HepG2 (cell line): ENCODE results near the gene NEK9. TPM values are rescaled to one million over a fixed set of nuclear protein-coding genes. Genes with fewer than 3 reads are reported as not detected.

Source experiments
- DMAP1 ChIP-seq: IDR thresholded peaks from 2 replicates; pipeline ENCODE4 v1.6.1; 2016
- EED ChIP-seq: sonication (generic); formaldehyde crosslinking; IDR thresholded peaks from 2 replicates; pipeline ENCODE4 v1.5.0; 2020; ENCODE audit warnings: mild to moderate bottlenecking, missing genetic modification reagents
- ERF ChIP-seq: IDR thresholded peaks from 2 replicates; pipeline ENCODE4 v1.6.1; 2018; ENCODE audit warnings: missing biosample characterization, missing genetic modification reagents
- EZH2 ChIP-seq: conservative IDR thresholded peaks from 2 replicates; pipeline ENCODE4 v1.6.1; 2012; ENCODE audit warnings: mild to moderate bottlenecking, low read depth, low read length, moderate library complexity
- FOSL2 ChIP-seq: sonication (generic); formaldehyde crosslinking; IDR thresholded peaks from 2 replicates; pipeline ENCODE4 v1.4.0; 2020; ENCODE audit warnings: missing genetic modification reagents
- FOXC1 ChIP-seq: sonication (generic); formaldehyde crosslinking; IDR thresholded peaks from 2 replicates; pipeline ENCODE4 v1.8.0; 2022; ENCODE audit warnings: mild to moderate bottlenecking, missing genetic modification reagents, borderline replicate concordance
- FOXK1 ChIP-seq: sonication (generic); formaldehyde crosslinking; IDR thresholded peaks from 2 replicates; pipeline ENCODE4 v1.4.0; 2020; ENCODE audit warnings: low read depth, missing genetic modification reagents, borderline replicate concordance
- FOXO1 ChIP-seq: sonication (generic); formaldehyde crosslinking; IDR thresholded peaks from 2 replicates; pipeline ENCODE4 v1.4.0; 2020; ENCODE audit warnings: missing genetic modification reagents
- MIER3 ChIP-seq: IDR thresholded peaks from 2 replicates; pipeline ENCODE4 v1.6.1; 2016; ENCODE audit warnings: missing compliant biosample characterization, borderline replicate concordance
- NCOA1 ChIP-seq: sonication (generic); formaldehyde crosslinking; IDR thresholded peaks from 2 replicates; pipeline ENCODE4 v1.9.0; 2021; ENCODE audit warnings: missing genetic modification reagents
- PCBP1 ChIP-seq: fragments of 200-400 bp; formaldehyde crosslinking; IDR thresholded peaks from 2 replicates; pipeline ENCODE4 v1.6.1; 2017; ENCODE audit warnings: mild to moderate bottlenecking, low read depth, low read length, borderline replicate concordance
- RNF2 ChIP-seq: fragments of 450-650 bp; conservative IDR thresholded peaks from 2 replicates; pipeline ENCODE4 v1.6.1; 2016; ENCODE audit warnings: low read depth
- SMAD1 ChIP-seq: sonication (generic); formaldehyde crosslinking; IDR thresholded peaks from 2 replicates; pipeline ENCODE4 v1.4.0; 2020; ENCODE audit warnings: missing genetic modification reagents, low read depth, mild to moderate bottlenecking, borderline replicate concordance
- SRSF1 ChIP-seq: fragments of 200-400 bp; formaldehyde crosslinking; optimal IDR thresholded peaks from 2 replicates; pipeline ENCODE3; 2017; ENCODE audit warnings: mild to moderate bottlenecking, low read depth, low read length, moderate library complexity
- TFE3 ChIP-seq: IDR thresholded peaks from 2 replicates; pipeline ENCODE4 v1.6.1; 2016
- ZFP36 ChIP-seq: fragments of 150-350 bp; IDR thresholded peaks from 2 replicates; pipeline ENCODE4 v1.6.1; 2018; ENCODE audit warnings: borderline replicate concordance, low read length, low read depth; ENCODE audit not compliant: partially characterized antibody
- ZNF24 ChIP-seq: fragments of 450-650 bp; IDR thresholded peaks from 2 replicates; pipeline ENCODE4 v1.6.1; 2017; ENCODE audit warnings: antibody characterized with exemption, mild to moderate bottlenecking
- ZNF367 ChIP-seq: sonication (generic); formaldehyde crosslinking; IDR thresholded peaks from 2 replicates; pipeline ENCODE4 v1.4.0; 2020; ENCODE audit warnings: missing genetic modification reagents, borderline replicate concordance
- ZNF598 ChIP-seq: sonication (generic); formaldehyde crosslinking; IDR thresholded peaks from 2 replicates; pipeline ENCODE4 v1.5.1; 2020; ENCODE audit warnings: mild to moderate bottlenecking, missing genetic modification reagents, borderline replicate concordance
- ZNF7 ChIP-seq: IDR thresholded peaks from 2 replicates; pipeline ENCODE4 v1.6.1; 2016; ENCODE audit warnings: missing biosample characterization, missing genetic modification reagents
- ZNF879 ChIP-seq: sonication (generic); formaldehyde crosslinking; IDR thresholded peaks from 2 replicates; pipeline ENCODE4 v1.8.1; 2023; ENCODE audit warnings: missing genetic modification reagents
- polyA plus RNA-seq, 8 experiments: library from polyadenylated mRNA; depleted of rRNA in 3 of 8; stranded (reverse) in 7 of 8; unstranded in 1 of 8; fragments of >200 nt; fragmentation: Illumina TruSeq in 4 of 8; extraction: Trizol in 4 of 8; gene quantifications; 2 replicates each; pipeline versions ENCODE4 v1.2.1 to v1.2.3, GENCODE V29; 2011 to 2016; ENCODE audit warnings: low read depth in 4 of 8, missing spikeins in 1 of 8, mixed read lengths in 1 of 8; ENCODE audit not compliant: insufficient read depth in 1 of 8
- total RNA-seq, 5 experiments: library from RNA; depleted of rRNA; stranded (reverse); fragments of >200 nt; fragmentation: Illumina TruSeq; extraction: Trizol; gene quantifications; 2 replicates each; pipeline ENCODE4 v1.2.3, GENCODE V29; 2016; ENCODE audit warnings: low read depth in 1 of 5
- TF ChIP-seq, protein P1 (sequence below): sonication (generic); formaldehyde crosslinking; IDR thresholded peaks from 2 replicates; pipeline ENCODE4 v1.4.0; 2020; ENCODE audit warnings: missing genetic modification reagents
- TF ChIP-seq, protein P2 (sequence below): sonication (generic); formaldehyde crosslinking; IDR thresholded peaks from 2 replicates; pipeline ENCODE4 v1.5.0; 2020; ENCODE audit warnings: missing genetic modification reagents
- TF ChIP-seq, protein P3 (sequence below): sonication (generic); formaldehyde crosslinking; conservative IDR thresholded peaks from 2 replicates; pipeline ENCODE4 v1.4.0; 2020; ENCODE audit warnings: missing genetic modification reagents

Gene NEK9
- total and polyA plus RNA-seq, 2 of the 13 experiments (the other 11 are each of a cell fraction or from before 2014, with no cell fraction given), result 16.5 to 27.3 TPM

- TF ChIP-seq TFE3 (CRISPR knock-in tag), result peak; percentile 96
- TF ChIP-seq EED (CRISPR knock-in tag), result peak; percentile 64; the same call in 1 of the 2 replicates
- peak; percentile 86; the same call in 1 of the 2 replicates for TF ChIP-seq ZNF879
- TF ChIP-seq RNF2, result peak; percentile 20; the same call in 1 of the 2 replicates
- no peak for TF ChIP-seq NCOA1
- peak; percentile 90 for TF ChIP-seq ZNF598 (CRISPR knock-in tag)
- peak; percentile 98 for TF ChIP-seq DMAP1 (CRISPR knock-in tag)
- TF ChIP-seq, protein P1, sequence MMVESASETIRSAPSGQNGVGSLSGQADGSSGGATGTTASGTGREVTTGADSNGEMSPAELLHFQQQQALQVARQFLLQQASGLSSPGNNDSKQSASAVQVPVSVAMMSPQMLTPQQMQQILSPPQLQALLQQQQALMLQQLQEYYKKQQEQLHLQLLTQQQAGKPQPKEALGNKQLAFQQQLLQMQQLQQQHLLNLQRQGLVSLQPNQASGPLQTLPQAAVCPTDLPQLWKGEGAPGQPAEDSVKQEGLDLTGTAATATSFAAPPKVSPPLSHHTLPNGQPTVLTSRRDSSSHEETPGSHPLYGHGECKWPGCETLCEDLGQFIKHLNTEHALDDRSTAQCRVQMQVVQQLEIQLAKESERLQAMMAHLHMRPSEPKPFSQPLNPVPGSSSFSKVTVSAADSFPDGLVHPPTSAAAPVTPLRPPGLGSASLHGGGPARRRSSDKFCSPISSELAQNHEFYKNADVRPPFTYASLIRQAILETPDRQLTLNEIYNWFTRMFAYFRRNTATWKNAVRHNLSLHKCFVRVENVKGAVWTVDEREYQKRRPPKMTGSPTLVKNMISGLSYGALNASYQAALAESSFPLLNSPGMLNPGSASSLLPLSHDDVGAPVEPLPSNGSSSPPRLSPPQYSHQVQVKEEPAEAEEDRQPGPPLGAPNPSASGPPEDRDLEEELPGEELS (CRISPR knock-in tag), result peak; percentile 32; the same call in 1 of the 2 replicates
- no peak for TF ChIP-seq ZNF24
- peak; percentile 60; the same call in 1 of the 2 replicates for TF ChIP-seq MIER3 (CRISPR knock-in tag)
- peak; percentile 67 for TF ChIP-seq SRSF1
- peak; percentile 65 for TF ChIP-seq FOSL2 (CRISPR knock-in tag)
- TF ChIP-seq ZFP36, result no peak
- no peak for TF ChIP-seq SMAD1 (CRISPR knock-in tag)
- 0 out of 2 replicates have a peak, but pooled peaks have one; percentile 72 for TF ChIP-seq PCBP1
- 0 out of 2 replicates have a peak, but pooled peaks have one; percentile 38 for TF ChIP-seq ZNF367
- TF ChIP-seq, protein P2, sequence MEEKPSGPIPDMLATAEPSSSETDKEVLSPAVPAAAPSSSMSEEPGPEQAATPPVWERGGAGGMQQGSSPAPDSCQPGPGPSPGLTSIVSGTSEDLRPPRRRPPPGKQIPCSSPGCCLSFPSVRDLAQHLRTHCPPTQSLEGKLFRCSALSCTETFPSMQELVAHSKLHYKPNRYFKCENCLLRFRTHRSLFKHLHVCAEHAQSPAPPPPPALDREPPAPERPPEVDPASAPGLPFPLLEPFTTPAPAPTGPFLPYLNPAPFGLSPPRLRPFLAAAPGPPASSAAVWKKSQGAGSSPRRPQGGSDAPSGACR (CRISPR knock-in tag), result no peak; the same call in 1 of the 2 replicates
- TF ChIP-seq, protein P3, sequence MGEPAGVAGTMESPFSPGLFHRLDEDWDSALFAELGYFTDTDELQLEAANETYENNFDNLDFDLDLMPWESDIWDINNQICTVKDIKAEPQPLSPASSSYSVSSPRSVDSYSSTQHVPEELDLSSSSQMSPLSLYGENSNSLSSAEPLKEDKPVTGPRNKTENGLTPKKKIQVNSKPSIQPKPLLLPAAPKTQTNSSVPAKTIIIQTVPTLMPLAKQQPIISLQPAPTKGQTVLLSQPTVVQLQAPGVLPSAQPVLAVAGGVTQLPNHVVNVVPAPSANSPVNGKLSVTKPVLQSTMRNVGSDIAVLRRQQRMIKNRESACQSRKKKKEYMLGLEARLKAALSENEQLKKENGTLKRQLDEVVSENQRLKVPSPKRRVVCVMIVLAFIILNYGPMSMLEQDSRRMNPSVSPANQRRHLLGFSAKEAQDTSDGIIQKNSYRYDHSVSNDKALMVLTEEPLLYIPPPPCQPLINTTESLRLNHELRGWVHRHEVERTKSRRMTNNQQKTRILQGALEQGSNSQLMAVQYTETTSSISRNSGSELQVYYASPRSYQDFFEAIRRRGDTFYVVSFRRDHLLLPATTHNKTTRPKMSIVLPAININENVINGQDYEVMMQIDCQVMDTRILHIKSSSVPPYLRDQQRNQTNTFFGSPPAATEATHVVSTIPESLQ (CRISPR knock-in tag), result 0 out of 2 replicates have a peak, but pooled peaks have one; percentile 31
- peak; percentile 56; the same call in 1 of the 2 replicates for TF ChIP-seq ERF
- TF ChIP-seq FOXK1 (CRISPR knock-in tag), result 0 out of 2 replicates have a peak, but pooled peaks have one; percentile 72
- TF ChIP-seq ZNF7 (CRISPR knock-in tag), result no peak
- TF ChIP-seq FOXC1 (CRISPR knock-in tag), result peak; percentile 19; the same call in 1 of the 2 replicates
- TF ChIP-seq FOXO1, result peak; percentile 47; the same call in 1 of the 2 replicates
- no peak for TF ChIP-seq EZH2
Measured at GRCh38 chr14:75176142-75176820, 49.4 kb upstream of the NEK9 start, which contains the start of gene TMED10 (continued).
